SKM-1 treated with dmso at 0.1 percent for 144 hours (cell line): ENCODE results near the gene CDK14.
A peak's percentile ranks its signal among the peaks of the same experiment; 100 is the strongest.
"Not testable (repeated sequence)": the region's sequence is repeated elsewhere in the genome, so short reads cannot be mapped to it uniquely, and the experiment has no call there.

Source experiments
- DNase-seq: peaks from one replicate; lab custom pipeline; 2025; ENCODE audit not compliant: unreplicated experiment; lab: John Stamatoyannopoulos, UW

Gene CDK14

GRCh38 chr7:90749774-90750173, 153.7 kb downstream of the CDK14 start:
- no peak for DNase-seq

- no peak for DNase-seq
These were observed 155.5 kb downstream of the CDK14 start for GRCh38 chr7:90751595-90751994.

GRCh38 chr7:90752051-90752450, 155.9 kb downstream of the CDK14 start:
- DNase-seq: no peak

GRCh38 chr7:90755041-90755440, 158.9 kb downstream of the CDK14 start:
- no peak for DNase-seq

GRCh38 chr7:90756366-90756765, 160.2 kb downstream of the CDK14 start:
- DNase-seq: no peak

- not testable (repeated sequence) for DNase-seq
These were observed 161.4 kb downstream of the CDK14 start for GRCh38 chr7:90757565-90757950.

GRCh38 chr7:90758933-90759562, 162.9 kb downstream of the CDK14 start:
- DNase-seq: no peak

DNA sequence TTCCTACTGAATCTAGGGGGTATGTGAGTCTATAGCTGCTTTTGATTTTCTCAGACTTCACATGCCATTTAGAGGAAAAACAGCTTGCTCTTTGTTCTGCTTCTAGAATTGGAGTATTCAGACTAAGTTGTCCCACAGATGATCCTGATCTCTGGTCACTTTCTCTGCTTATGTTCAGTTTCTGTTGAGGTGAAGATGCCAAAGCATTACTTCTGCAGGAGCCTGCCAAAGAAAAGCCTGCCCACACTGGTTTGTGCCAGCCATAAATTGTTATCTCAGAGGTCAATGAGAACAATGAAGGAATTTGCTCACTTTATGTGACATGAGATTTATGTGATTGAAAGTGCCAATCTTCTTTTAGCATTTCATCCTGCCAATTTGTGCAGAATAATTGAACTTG, 163.6 kb downstream of the CDK14 start:
- no peak for DNase-seq

DNA sequence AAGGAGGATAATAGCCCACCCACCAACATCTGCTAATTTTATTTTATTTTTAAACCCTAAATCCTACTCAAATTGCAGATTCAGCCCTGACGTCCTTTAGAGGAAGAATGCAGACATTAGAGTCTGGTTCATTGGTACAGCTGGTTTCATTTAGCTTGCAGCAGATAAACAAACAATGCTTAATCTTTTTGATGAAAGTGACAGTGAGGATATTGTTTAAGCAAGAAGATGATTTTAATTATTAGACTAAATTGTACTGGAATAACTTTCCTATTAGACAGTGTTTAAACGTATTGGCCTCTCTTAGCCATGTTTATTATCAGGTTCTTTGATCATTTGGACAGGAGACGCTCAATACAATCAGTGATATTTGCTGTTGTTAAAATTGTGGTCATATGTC, 164.8 kb downstream of the CDK14 start:
- DNase-seq: no peak

DNA sequence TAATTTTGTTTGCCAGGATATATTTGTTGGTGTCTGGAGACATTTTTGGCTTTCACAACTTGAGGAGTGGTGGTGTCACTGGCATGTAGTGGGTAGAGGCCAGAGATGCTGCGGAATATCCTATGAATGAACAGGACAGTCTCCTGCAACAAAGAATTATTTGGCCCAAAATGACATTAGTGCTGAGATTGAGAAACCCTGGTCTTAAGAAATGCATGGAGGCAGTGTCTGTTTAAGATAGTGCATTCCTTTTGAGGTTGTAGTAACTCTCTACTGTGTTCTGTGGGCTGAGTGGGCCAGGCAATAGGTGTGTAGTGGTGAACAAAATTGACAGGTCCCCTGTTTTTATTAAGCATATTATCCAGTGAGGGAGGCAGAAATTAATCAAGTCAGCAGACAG, 165.5 kb downstream of the CDK14 start:
- DNase-seq: no peak

GRCh38 chr7:90763108-90763507, 167.0 kb downstream of the CDK14 start:
- no peak for DNase-seq

GRCh38 chr7:90764848-90765570, 168.9 kb downstream of the CDK14 start:
- peak; percentile 32 for DNase-seq

GRCh38 chr7:90766814-90767564, 170.9 kb downstream of the CDK14 start:
- DNase-seq: no peak

DNA sequence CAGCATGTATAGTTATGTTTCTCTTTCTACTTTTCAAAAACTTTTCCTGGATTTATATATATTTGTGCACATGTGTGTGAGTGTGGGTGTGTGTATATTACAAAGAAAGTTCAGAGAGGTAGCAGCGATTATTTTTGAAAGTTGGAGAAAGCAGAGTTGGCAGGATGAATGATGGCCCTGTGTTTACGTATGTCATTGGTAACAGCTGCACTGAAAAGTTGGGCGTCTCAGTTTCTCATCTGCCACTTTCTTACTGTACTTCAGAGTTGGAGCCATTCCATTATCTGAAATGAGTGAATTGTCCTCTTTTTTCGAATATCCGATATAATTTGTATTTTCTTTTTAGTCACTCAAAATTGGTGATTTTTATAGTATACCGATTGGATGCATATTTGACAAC, 172.2 kb downstream of the CDK14 start:
- no peak for DNase-seq

DNA sequence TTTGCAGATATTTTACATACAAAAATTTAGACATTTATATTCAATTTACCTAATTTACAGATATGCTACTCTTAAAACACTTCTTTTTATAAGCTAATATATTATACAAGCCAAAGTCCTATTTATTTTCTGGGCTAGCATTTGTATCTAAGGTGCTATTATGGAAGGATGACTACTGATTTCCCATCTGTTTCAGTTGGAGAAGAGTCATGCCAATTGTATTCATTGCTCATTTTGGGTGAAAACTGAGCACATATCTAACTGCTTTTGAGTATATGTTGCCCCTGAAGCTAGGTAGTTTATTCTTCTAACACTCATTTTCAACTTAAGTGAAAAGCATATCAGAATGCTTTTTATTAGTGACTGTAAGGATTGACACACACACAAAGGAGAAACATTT, 172.9 kb downstream of the CDK14 start:
- no peak for DNase-seq

DNA sequence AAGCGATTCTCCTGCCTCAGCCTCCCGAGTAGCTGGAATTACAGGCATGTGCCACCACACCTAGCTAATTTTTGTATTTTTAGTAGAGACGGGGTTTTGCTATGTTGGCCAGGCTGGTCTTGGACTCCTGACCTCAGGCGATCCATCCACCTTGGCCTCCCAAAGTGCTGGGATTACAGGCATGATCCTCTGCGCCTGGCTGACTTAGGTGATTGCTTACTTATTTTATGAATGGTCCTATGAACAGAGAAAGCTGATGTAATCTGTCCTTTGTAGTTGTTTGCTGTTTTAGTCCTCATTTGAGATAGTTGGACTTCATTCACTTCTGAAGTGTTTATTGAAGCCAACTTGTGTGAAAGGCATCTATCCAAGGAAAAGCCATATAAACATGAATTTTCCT, 173.4 kb downstream of the CDK14 start:
- DNase-seq: not testable (repeated sequence)

GRCh38 chr7:90771281-90771680, 175.2 kb downstream of the CDK14 start:
- DNase-seq: no peak

- DNase-seq: no peak
These were observed 176.3 kb downstream of the CDK14 start for GRCh38 chr7:90772410-90772809.

DNA sequence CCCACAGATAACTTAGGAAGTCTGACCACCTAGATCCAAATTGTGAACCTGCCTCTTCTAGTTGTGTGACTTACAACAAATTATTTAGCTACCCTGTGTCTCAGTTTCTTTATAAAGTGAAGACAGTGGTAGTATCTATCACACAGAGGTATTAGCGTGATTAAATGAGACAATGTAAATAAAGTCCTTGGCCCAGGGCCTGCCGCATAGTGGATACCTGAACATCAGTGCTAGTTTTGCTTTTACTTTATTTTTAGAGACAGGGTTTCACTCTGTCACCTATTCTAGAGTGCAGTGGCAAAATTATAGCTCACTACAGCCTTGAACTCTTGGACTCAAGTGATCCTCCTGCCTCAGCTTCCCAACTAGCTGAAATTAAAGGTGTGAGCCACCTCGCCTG, 177.1 kb downstream of the CDK14 start:
- no peak for DNase-seq

DNA sequence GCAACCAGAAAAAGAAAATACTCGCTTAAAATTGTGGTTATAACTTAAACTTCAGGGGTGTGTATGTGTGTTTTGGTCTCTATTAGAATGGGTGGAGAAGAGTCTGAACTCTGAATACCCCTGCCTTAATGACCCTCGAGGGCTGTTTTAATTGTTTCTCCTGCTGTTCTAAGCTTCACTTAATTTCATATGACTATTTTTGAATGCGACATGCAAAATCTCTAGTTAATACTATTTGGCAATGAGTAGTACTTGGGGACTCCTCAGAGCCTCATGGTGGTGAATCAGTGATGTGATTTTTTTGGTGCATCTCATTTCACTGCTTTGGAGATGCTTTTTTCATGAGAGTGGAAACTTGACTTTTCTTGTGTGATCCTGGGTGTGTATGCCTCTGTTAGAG, 178.6 kb downstream of the CDK14 start:
- no peak for DNase-seq

DNA sequence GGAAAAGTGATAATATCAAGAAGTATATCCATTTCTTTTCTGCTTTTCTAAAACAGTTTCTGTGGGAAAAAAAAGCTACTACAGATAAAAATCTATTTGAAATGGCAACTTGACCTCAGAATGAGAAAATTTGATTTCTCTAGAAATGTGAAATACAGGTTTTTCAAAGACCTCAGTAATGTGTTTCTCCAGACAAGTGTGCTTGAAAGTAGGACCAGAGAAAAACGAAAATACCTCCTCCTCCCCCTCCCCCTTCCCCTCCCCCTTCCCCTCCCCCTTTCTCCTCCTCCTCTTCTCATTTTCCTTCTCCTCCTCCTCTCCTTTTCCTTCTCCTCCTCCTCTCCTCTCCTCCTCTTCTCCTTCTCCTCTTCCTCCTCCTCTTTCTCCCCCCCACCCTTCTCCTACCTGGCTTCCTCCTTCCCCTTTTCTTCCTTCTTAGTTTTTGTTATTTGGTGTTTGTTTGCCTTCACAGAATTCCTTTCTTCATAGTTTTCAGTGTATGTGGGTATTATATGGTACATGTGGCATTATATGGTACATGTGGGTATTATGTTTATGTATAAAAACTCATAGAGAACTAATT, 179.4 kb downstream of the CDK14 start:
- DNase-seq: no peak

DNA sequence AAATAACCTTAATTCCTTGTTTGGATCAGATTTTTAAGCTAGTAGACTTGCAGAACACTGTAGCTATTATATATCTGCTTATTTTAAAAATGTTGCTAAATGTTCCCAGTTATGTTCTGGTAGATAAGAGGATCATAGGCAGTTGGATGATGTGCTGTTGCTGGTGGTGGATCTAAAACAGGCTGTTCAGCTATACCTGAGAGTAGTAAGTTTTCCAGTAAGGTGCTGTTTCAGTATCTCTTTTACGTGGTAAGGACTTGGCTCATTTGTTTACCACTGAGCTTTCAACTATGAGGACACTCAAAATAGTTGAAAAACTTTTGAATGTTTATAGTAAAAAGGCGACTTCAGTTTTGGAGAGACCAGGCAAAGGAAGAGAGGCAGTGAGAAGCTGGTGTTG, 180.9 kb downstream of the CDK14 start:
- no peak for DNase-seq
